Measurements from ENCODE around the gene USP34. TPM values are rescaled to one million over a fixed set of nuclear protein-coding genes. Genes with fewer than 3 reads are reported as not detected.

The USP34 gene
- total and polyA plus RNA-seq, 2 experiments from 2014 or later, result 36.8 to 125 TPM

- no peaks in the 10 kb centered on the region for H3K9me3 ChIP-seq (ENCODE audit: low read depth)
- WGBS (ENCODE audit: low lambda C conversion rate, missing lambda C conversion rate), result 96% methylated on average over 6 of the region's 6 CpGs
- no peaks in the 10 kb centered on the region for H3K9me2 ChIP-seq (replicated peaks; ENCODE audit: insufficient read depth)
- no peak overlapping the region for H3K4me2 ChIP-seq
- no peaks in the 10 kb centered on the region for H4K20me1 ChIP-seq (ENCODE audit: insufficient read depth, poor library complexity, severe bottlenecking)
- no peak for DNase-seq (ENCODE audit: low spot score)
- no peak overlapping the region for H3K27ac ChIP-seq
- no peaks in the 10 kb centered on the region for H3K4me1 ChIP-seq (ENCODE audit: insufficient read depth)
- no peaks in the 10 kb centered on the region for H3K27me3 ChIP-seq
- no peaks in the 10 kb centered on the region for H3K36me3 ChIP-seq (replicated peaks; ENCODE audit: insufficient read depth, low read depth)
- no peaks in the 10 kb centered on the region for H3K79me2 ChIP-seq
- TF ChIP-seq CTCF (IDR thresholded peaks at IDR 0.05; ENCODE audit: poor library complexity), result no peak
- TF ChIP-seq EZH2 (IDR thresholded peaks at IDR 0.05; ENCODE audit: borderline replicate concordance), result no peak
- no peak for TF ChIP-seq EZH2phosphoT487 (IDR thresholded peaks at IDR 0.05; ENCODE audit: low read depth, severe bottlenecking, unreplicated experiment)
- H3K4me3 ChIP-seq, result no peak overlapping the region
- no peak overlapping the region for H2AFZ ChIP-seq
Observed at GRCh38 chr2:61282104-61282590, 188.7 kb downstream of the USP34 start.

DNA sequence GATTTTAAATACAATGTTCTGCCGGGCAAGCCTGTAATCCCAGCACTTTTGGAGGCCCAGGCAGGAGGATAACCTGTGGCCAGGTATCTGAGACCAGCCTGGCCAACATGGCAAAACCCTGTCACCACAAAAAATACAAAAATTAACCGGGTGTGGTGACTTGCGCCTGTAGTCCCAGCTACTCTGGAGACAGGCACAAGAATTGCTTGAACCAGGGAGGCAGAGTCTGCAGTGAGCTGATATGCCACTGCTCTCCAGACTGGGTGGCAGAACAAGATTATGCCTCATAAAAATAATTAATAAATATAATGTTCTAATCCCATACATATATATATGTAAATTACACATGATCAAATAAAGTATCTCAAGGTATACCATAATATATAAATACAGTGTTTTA, 189.6 kb downstream of the USP34 start:
- no peaks in the 10 kb centered on the region for H3K9me2 ChIP-seq (replicated peaks; ENCODE audit: insufficient read depth)
- 97% methylated on average over 3 of the region's 3 CpGs for WGBS (ENCODE audit: low lambda C conversion rate, missing lambda C conversion rate)
- H3K4me2 ChIP-seq, result no peak overlapping the region
- H2AFZ ChIP-seq, result no peak overlapping the region
- no peak for DNase-seq (ENCODE audit: low spot score)
- no peaks in the 10 kb centered on the region for H3K79me2 ChIP-seq
- no peak overlapping the region for H3K27ac ChIP-seq
- H4K20me1 ChIP-seq (ENCODE audit: insufficient read depth, poor library complexity, severe bottlenecking), result no peaks in the 10 kb centered on the region
- no peak for TF ChIP-seq EZH2phosphoT487 (IDR thresholded peaks at IDR 0.05; ENCODE audit: low read depth, severe bottlenecking, unreplicated experiment)
- TF ChIP-seq CTCF (IDR thresholded peaks at IDR 0.05; ENCODE audit: poor library complexity), result no peak
- TF ChIP-seq EZH2 (IDR thresholded peaks at IDR 0.05; ENCODE audit: borderline replicate concordance), result no peak
- no peaks in the 10 kb centered on the region for H3K27me3 ChIP-seq
- no peaks in the 10 kb centered on the region for H3K4me1 ChIP-seq (ENCODE audit: insufficient read depth)
- H3K9me3 ChIP-seq (ENCODE audit: low read depth), result no peaks in the 10 kb centered on the region
- H3K4me3 ChIP-seq, result no peak overlapping the region
- no peaks in the 10 kb centered on the region for H3K36me3 ChIP-seq (replicated peaks; ENCODE audit: insufficient read depth, low read depth)

GRCh38 chr2:61277756-61278155, 193.1 kb downstream of the USP34 start:
- H3K79me2 ChIP-seq, result no peaks in the 10 kb centered on the region
- no peaks in the 10 kb centered on the region for H3K4me1 ChIP-seq (ENCODE audit: insufficient read depth)
- DNase-seq (ENCODE audit: low spot score), result no peak
- no peaks in the 10 kb centered on the region for H4K20me1 ChIP-seq (ENCODE audit: insufficient read depth, poor library complexity, severe bottlenecking)
- H3K4me2 ChIP-seq, result no peak overlapping the region
- no peak overlapping the region for H3K27ac ChIP-seq
- 96% methylated on average over 13 of the region's 13 CpGs for WGBS (ENCODE audit: low lambda C conversion rate, missing lambda C conversion rate)
- H3K36me3 ChIP-seq (replicated peaks; ENCODE audit: insufficient read depth, low read depth), result no peaks in the 10 kb centered on the region
- TF ChIP-seq EZH2phosphoT487 (IDR thresholded peaks at IDR 0.05; ENCODE audit: low read depth, severe bottlenecking, unreplicated experiment), result no peak
- TF ChIP-seq CTCF (IDR thresholded peaks at IDR 0.05; ENCODE audit: poor library complexity), result no peak
- TF ChIP-seq EZH2 (IDR thresholded peaks at IDR 0.05; ENCODE audit: borderline replicate concordance), result no peak
- H3K27me3 ChIP-seq, result no peaks in the 10 kb centered on the region
- no peak overlapping the region for H3K4me3 ChIP-seq
- no peaks in the 10 kb centered on the region for H3K9me2 ChIP-seq (replicated peaks; ENCODE audit: insufficient read depth)
- H3K9me3 ChIP-seq (ENCODE audit: low read depth), result no peaks in the 10 kb centered on the region
- H2AFZ ChIP-seq, result no peak overlapping the region

All from hepatocyte (in vitro differentiated cells).